Kidney (tissue), 14 donors: ENCODE data around the gene GADD45B. TPM values are rescaled to one million over a fixed set of nuclear protein-coding genes. Genes with fewer than 3 reads are reported as not detected.

Experiments used
- DNase-seq, 5 donors: peaks; one replicate each; pipeline ENCODE4 v3.0.0-alpha.2; 2013 to 2020
- FAIRE-seq: peaks from 2 replicates; lab custom pipeline; 2012; peaks lifted over from hg19 to GRCh38; lab: Jason Lieb, UNC
- H3K27ac ChIP-seq, 2 donors: one replicate each; pipeline ENCODE4 v1.7.0; 2013; ENCODE audit warnings: low read depth in 2 of 2, low read length in 2 of 2, inconsistent platforms in 1 of 2
- H3K27me3 ChIP-seq: one replicate; pipeline ENCODE4 v1.7.1; 2013; ENCODE audit warnings: low read length, inconsistent platforms; ENCODE audit not compliant: control insufficient read depth, insufficient read depth
- H3K36me3 ChIP-seq, 3 donors: one replicate each; pipeline versions ENCODE4 v1.7.0 to v1.7.1; 2013; ENCODE audit warnings: low read length in 3 of 3, control low read depth in 1 of 3, inconsistent platforms in 1 of 3; ENCODE audit not compliant: insufficient read depth in 3 of 3, control insufficient read depth in 2 of 3
- H3K4me1 ChIP-seq, 3 donors: one replicate each; pipeline versions ENCODE4 v1.7.0 to v1.7.1; 2013; ENCODE audit warnings: low read length in 3 of 3, inconsistent platforms in 1 of 3, low read depth in 1 of 3; ENCODE audit not compliant: control insufficient read depth in 2 of 3, insufficient read depth in 2 of 3
- H3K4me3 ChIP-seq, 3 donors: one replicate each; pipeline versions ENCODE4 v1.7.0 to v1.8.1; 2013; ENCODE audit warnings: low read length in 3 of 3, control low read depth in 1 of 3, inconsistent platforms in 1 of 3
- H3K9ac ChIP-seq, 3 donors: one replicate each; pipeline versions ENCODE4 v1.7.0 to v1.7.1; 2013; ENCODE audit warnings: low read length in 3 of 3, control low read depth in 1 of 3, inconsistent platforms in 1 of 3
- H3K9me3 ChIP-seq, 3 donors: one replicate each; pipeline versions ENCODE4 v1.7.0 to v1.7.1; 2013; ENCODE audit warnings: low read length in 3 of 3, control low read depth in 1 of 3, inconsistent platforms in 1 of 3; ENCODE audit not compliant: control insufficient read depth in 2 of 3, insufficient read depth in 1 of 3
- CTCF ChIP-seq: IDR thresholded peaks from 3 replicates; pipeline ENCODE4 v1.5.1; 2012; ENCODE audit warnings: mild to moderate bottlenecking, moderate library complexity, borderline replicate concordance; ENCODE audit not compliant: insufficient read depth; ENCODE audit errors: extremely low read depth
- intact Hi-C: fragments of 100-400 bp; cut with DNase I; formaldehyde crosslinking; loops from one replicate; pipeline ENCODE4 v1.11.1; 2022
- polyA plus RNA-seq: library from polyadenylated mRNA; stranded (reverse); fragments of 350-450 nt; fragmentation: Illumina TruSeq; extraction: RNeasy Lipid Tissue Mini Kit (QIAGEN cat#74804); gene quantifications from one replicate; pipeline ENCODE4 v1.2.3, GENCODE V29; 2014; ENCODE audit warnings: low read depth, low replicate concordance; ENCODE audit not compliant: insufficient read depth
- total RNA-seq: library from RNA; stranded (reverse); fragmentation: NEBNext Ultra II Directional; extraction: Animal tissue kit (Norgen Biotek cat#: 25700); gene quantifications from one replicate; pipeline ENCODE4 v1.2.1, GENCODE V29; 2021
- donor health status: control.
- donor health status: control.
- donor health status: control.
- donor health status: control.
- donor health status: control.
- donor health status: DM: yes; HTN: yes; CAD: no.
- donor health status: Normal renal cell carcinoma (clear cell type).

Gene GADD45B
- total and polyA plus RNA-seq, 2 donors from 2014 or later: 88.5 to 149 TPM

- Histone ChIP-seq H3K27me3 (no peaks in the 10 kb centered on the region), H3K9me3 (no peaks in the 10 kb centered on the region), H3K4me3 (peak overlapping the region; percentile 74 to 99 (median 99)), H3K36me3 (peaks cover 0 to 9% (median 4%) of the 10 kb centered on the region in 3 donors), H3K27ac (peak overlapping the region; percentile 96 to 98), H3K9ac (peak overlapping the region; percentile 69 to 98 (median 87)), H3K4me1 (peaks cover 0 to 13% (median 0%) of the 10 kb centered on the region in 3 donors)
- no peak for TF ChIP-seq CTCF
- intact Hi-C loops: no loop called here
- no peak for FAIRE-seq
- DNase-seq: peak in 4 of 5 donors; percentile 38 to 90 (median 48)
These were observed 1.3 kb downstream of the GADD45B start for GRCh38 chr19:2477141-2477710.

GRCh38 chr19:2477732-2478191 is 1.8 kb downstream of the GADD45B start:
- FAIRE-seq (no peak), DNase-seq (peak in 1 of 5 donors; percentile 78)
- H3K9me3 ChIP-seq: no peaks in the 10 kb centered on the region
- TF ChIP-seq CTCF: no peak
- H3K4me3 ChIP-seq: peak overlapping the region; percentile 11 to 99 (median 99)
- intact Hi-C loops: no loop called here
- no peaks in the 10 kb centered on the region for H3K27me3 ChIP-seq
- peak overlapping the region; percentile 96 to 98 for H3K27ac ChIP-seq
- H3K4me1 ChIP-seq: peaks cover 0 to 13% (median 0%) of the 10 kb centered on the region in 3 donors
- H3K36me3 ChIP-seq: peaks cover 0 to 9% (median 4%) of the 10 kb centered on the region in 3 donors
- H3K9ac ChIP-seq: peak overlapping the region in 2 of 3 donors; percentile 87

GRCh38 chr19:2478278-2478755 is 2.4 kb downstream of the GADD45B start:
- TF ChIP-seq CTCF: peak; percentile 23
- FAIRE-seq (no peak), DNase-seq (peak; percentile 79 to 89 (median 83))
- Histone ChIP-seq H3K4me1 (peaks cover 0 to 13% (median 0%) of the 10 kb centered on the region in 3 donors), H3K4me3 (peak overlapping the region; percentile 11 to 99 (median 99)), H3K9ac (peak overlapping the region in 2 of 3 donors; percentile 76 to 87), H3K27me3 (no peaks in the 10 kb centered on the region), H3K27ac (peak overlapping the region; percentile 96 to 98), H3K36me3 (peaks cover 0 to 9% (median 4%) of the 10 kb centered on the region in 3 donors), H3K9me3 (peaks cover 0 to 4% (median 0%) of the 10 kb centered on the region in 3 donors)
- intact Hi-C loops: no loop called here
